Measurements from ENCODE around the gene HLA-DOB. TPM values are rescaled to one million over a fixed set of nuclear protein-coding genes. Genes with fewer than 3 reads are reported as not detected.
"Not testable (repeated sequence)": the region's sequence is repeated elsewhere in the genome, so short reads cannot be mapped to it uniquely, and the experiment has no call there.

HLA-DOB gene
- total and polyA plus RNA-seq, 2 donors (not counting 1 experiment from before 2014, with no cell fraction given), result under 0.01 to 0.49 TPM

GRCh38 chr6:32807020-32807580 is 9.7 kb downstream of the HLA-DOB start:
- Histone ChIP-seq H3K27ac (ENCODE audit: insufficient read depth, low read length) (no peak overlapping the region), H3K9ac (ENCODE audit: insufficient read depth, low read length) (no peak overlapping the region), H2AFZ (ENCODE audit: low read length) (no peak overlapping the region), H3K9me3 (ENCODE audit: control insufficient read depth, insufficient read depth, low read depth, low read length) (no peaks in the 10 kb centered on the region), H3K4me3 (replicated peaks in 1 of 4; ENCODE audit: control extremely low read depth in 1 of 4, insufficient read depth in 1 of 4, low read depth in 3 of 4, low read length in 4 of 4) (no peak overlapping the region), H3K4me1 (ENCODE audit: control insufficient read depth, extremely low read depth, insufficient read depth, low read length) (no peaks in the 10 kb centered on the region), H3K27me3 (ENCODE audit: control insufficient read depth, insufficient read depth, low read length) (no peaks in the 10 kb centered on the region), H3K79me2 (ENCODE audit: control insufficient read depth, insufficient read depth, low read length) (no peaks in the 10 kb centered on the region), H4K20me1 (ENCODE audit: control insufficient read depth, extremely low read depth, insufficient read depth, low read length) (no peaks in the 10 kb centered on the region), H3K4me2 (ENCODE audit: extremely low read depth, insufficient read depth, low read length) (no peak overlapping the region), H3K36me3 (ENCODE audit: control insufficient read depth, insufficient read depth, low read length) (no peaks in the 10 kb centered on the region)
- DNase-seq (ENCODE audit: low read depth in 2 of 2), result no peak
- TF ChIP-seq EZH2 (IDR thresholded peaks at IDR 0.05; ENCODE audit: low read length, missing control alignments) (no peak), CTCF (conservative IDR thresholded peaks at IDR 0.05 in 1 of 2, IDR thresholded peaks at IDR 0.05 in 1 of 2; ENCODE audit: low read depth in 1 of 2, low read length in 2 of 2) (no peak)

DNA sequence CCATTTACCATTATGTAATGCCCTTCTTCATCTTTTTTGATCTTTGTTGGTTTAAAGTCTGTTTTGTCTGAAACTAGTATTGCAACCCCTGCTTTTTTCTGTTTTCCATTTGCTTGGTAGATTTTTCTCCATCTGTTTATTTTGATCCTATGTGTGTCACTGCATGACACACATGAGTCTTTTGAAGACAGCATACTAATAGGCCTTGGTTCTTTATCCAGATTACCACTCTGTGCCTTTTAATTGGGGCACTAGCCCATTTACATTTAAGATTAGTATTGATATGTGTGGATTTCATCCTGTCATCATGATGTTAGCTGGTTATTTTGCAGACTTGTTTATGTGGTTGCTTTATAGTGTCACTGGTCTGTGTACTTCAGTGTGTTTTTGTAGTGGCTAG is 11.4 kb downstream of the HLA-DOB start:
- not testable (repeated sequence) for H3K36me3 ChIP-seq (ENCODE audit: control insufficient read depth, insufficient read depth, low read length); H3K9ac ChIP-seq (ENCODE audit: insufficient read depth, low read length); H4K20me1 ChIP-seq (ENCODE audit: control insufficient read depth, extremely low read depth, insufficient read depth, low read length); H3K27me3 ChIP-seq (ENCODE audit: control insufficient read depth, insufficient read depth, low read length); H3K4me3 ChIP-seq (replicated peaks in 1 of 4; ENCODE audit: control extremely low read depth in 1 of 4, insufficient read depth in 1 of 4, low read depth in 3 of 4, low read length in 4 of 4); H3K9me3 ChIP-seq (ENCODE audit: control insufficient read depth, insufficient read depth, low read depth, low read length); H3K4me2 ChIP-seq (ENCODE audit: extremely low read depth, insufficient read depth, low read length); DNase-seq (ENCODE audit: low read depth in 2 of 2); H2AFZ ChIP-seq (ENCODE audit: low read length); H3K27ac ChIP-seq (ENCODE audit: insufficient read depth, low read length); H3K4me1 ChIP-seq (ENCODE audit: control insufficient read depth, extremely low read depth, insufficient read depth, low read length); H3K79me2 ChIP-seq (ENCODE audit: control insufficient read depth, insufficient read depth, low read length)

DNA sequence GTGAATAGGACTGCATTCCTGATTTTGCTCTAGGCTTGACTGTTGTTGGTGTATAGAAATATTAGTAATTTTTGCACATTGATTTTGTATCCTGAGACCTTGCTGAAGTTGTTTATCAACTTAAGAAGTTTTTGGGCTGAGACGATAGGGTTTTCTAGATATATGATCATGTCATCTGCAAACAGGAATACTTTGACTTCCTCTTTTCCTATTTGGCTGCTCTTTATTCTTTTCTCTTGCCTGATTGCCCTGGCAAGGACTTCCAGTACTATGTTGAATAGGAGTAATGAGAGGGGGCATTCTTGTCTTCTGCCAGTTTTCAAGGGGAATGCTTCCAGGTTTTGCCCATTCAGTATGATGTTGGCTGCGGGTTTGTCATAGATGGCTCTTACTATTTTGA is 13.4 kb downstream of the HLA-DOB start:
- DNase-seq (ENCODE audit: low read depth in 2 of 2), result no peak
- H3K4me1 ChIP-seq (ENCODE audit: control insufficient read depth, extremely low read depth, insufficient read depth, low read length), result no peaks in the 10 kb centered on the region
- no peaks in the 10 kb centered on the region for H3K36me3 ChIP-seq (ENCODE audit: control insufficient read depth, insufficient read depth, low read length)
- H4K20me1 ChIP-seq (ENCODE audit: control insufficient read depth, extremely low read depth, insufficient read depth, low read length), result no peaks in the 10 kb centered on the region
- H2AFZ ChIP-seq (ENCODE audit: low read length), result no peak overlapping the region
- H3K27me3 ChIP-seq (ENCODE audit: control insufficient read depth, insufficient read depth, low read length), result peaks cover 5% of the 10 kb centered on the region
- no peak overlapping the region for H3K4me3 ChIP-seq (replicated peaks in 1 of 4; ENCODE audit: control extremely low read depth in 1 of 4, insufficient read depth in 1 of 4, low read depth in 3 of 4, low read length in 4 of 4)
- H3K27ac ChIP-seq (ENCODE audit: insufficient read depth, low read length), result no peak overlapping the region
- no peak overlapping the region for H3K9ac ChIP-seq (ENCODE audit: insufficient read depth, low read length)
- no peak overlapping the region for H3K4me2 ChIP-seq (ENCODE audit: extremely low read depth, insufficient read depth, low read length)
- no peaks in the 10 kb centered on the region for H3K79me2 ChIP-seq (ENCODE audit: control insufficient read depth, insufficient read depth, low read length)
- TF ChIP-seq EZH2 (IDR thresholded peaks at IDR 0.05; ENCODE audit: low read length, missing control alignments) (no peak), CTCF (conservative IDR thresholded peaks at IDR 0.05 in 1 of 2, IDR thresholded peaks at IDR 0.05 in 1 of 2; ENCODE audit: low read depth in 1 of 2, low read length in 2 of 2) (no peak)
- no peaks in the 10 kb centered on the region for H3K9me3 ChIP-seq (ENCODE audit: control insufficient read depth, insufficient read depth, low read depth, low read length)
